IPS DF 19.7 (cell line): ENCODE measurements around the gene GPALPP1.
"Not testable (repeated sequence)": the region's sequence is repeated elsewhere in the genome, so short reads cannot be mapped to it uniquely, and the experiment has no call there.

Source experiments
- DNase-seq: peaks from one replicate; pipeline ENCODE4 v3.0.0-alpha.2; 2013; ENCODE audit warnings: low read depth, low spot score

Gene GPALPP1

GRCh38 chr13:45007225-45007624 is 17.9 kb downstream of the GPALPP1 start:
- DNase-seq = no peak

- DNase-seq = no peak
Observed at GRCh38 chr13:45007823-45008222, 18.5 kb downstream of the GPALPP1 start.

- DNase-seq = no peak
Observed at GRCh38 chr13:45011198-45011597, 21.9 kb downstream of the GPALPP1 start.

GRCh38 chr13:45015300-45015699 is 26.0 kb downstream of the GPALPP1 start:
- DNase-seq = no peak

- no peak for DNase-seq
Observed at GRCh38 chr13:45016792-45017425, 27.6 kb downstream of the GPALPP1 start.

- DNase-seq = not testable (repeated sequence)
Observed at GRCh38 chr13:45019981-45020380, 30.6 kb downstream of the GPALPP1 start.

GRCh38 chr13:45021250-45021649 is 31.9 kb downstream of the GPALPP1 start:
- DNase-seq = no peak

GRCh38 chr13:45024847-45025246 is 35.5 kb downstream of the GPALPP1 start:
- DNase-seq = no peak

- DNase-seq = no peak
Observed at GRCh38 chr13:45034342-45034741, 45.0 kb downstream of the GPALPP1 start.

- no peak for DNase-seq
Observed at GRCh38 chr13:45036206-45036605, 46.9 kb downstream of the GPALPP1 start.

DNA sequence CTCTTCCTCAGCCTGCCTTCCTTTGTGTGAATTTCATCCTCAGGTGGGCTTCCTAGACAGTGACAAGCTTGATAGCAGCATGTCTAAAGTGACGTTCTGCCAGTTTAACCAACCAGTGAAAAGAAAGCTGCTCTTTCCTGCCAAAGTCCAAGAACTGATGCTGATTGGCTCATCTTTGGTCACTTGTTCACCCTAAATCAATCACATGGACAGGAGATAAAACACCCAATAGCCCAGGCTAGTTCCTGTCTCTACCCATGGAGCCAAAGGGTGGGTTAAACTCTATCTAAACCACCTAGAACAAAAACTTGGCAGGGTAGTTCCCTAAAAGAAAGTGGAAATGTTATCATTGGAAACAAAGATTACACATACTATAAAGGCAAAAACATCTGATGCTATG is 50.8 kb downstream of the GPALPP1 start:
- DNase-seq = no peak

DNA sequence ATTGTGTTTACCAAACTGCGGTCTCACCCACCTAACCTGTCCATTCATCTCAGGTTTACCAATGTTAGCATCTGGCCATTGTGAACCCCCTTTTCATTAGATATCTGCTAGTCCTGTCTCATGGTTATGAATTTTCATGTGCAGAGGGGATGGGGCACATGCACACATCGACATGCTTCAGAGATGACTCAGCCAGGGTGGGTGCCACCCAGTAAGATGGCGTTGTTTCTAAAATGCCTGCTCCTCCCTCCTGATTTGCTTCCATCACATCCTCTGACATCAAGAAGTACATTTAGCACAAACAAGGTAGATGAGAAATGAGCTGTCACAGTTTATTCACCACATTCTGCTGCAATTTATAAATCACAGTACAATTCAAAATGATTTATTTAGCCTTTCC is 51.3 kb downstream of the GPALPP1 start:
- DNase-seq = no peak

- no peak for DNase-seq
Observed at GRCh38 chr13:45042539-45042938, 53.2 kb downstream of the GPALPP1 start.

- DNase-seq = no peak
Observed at GRCh38 chr13:45046445-45046844, 57.1 kb downstream of the GPALPP1 start.

DNA sequence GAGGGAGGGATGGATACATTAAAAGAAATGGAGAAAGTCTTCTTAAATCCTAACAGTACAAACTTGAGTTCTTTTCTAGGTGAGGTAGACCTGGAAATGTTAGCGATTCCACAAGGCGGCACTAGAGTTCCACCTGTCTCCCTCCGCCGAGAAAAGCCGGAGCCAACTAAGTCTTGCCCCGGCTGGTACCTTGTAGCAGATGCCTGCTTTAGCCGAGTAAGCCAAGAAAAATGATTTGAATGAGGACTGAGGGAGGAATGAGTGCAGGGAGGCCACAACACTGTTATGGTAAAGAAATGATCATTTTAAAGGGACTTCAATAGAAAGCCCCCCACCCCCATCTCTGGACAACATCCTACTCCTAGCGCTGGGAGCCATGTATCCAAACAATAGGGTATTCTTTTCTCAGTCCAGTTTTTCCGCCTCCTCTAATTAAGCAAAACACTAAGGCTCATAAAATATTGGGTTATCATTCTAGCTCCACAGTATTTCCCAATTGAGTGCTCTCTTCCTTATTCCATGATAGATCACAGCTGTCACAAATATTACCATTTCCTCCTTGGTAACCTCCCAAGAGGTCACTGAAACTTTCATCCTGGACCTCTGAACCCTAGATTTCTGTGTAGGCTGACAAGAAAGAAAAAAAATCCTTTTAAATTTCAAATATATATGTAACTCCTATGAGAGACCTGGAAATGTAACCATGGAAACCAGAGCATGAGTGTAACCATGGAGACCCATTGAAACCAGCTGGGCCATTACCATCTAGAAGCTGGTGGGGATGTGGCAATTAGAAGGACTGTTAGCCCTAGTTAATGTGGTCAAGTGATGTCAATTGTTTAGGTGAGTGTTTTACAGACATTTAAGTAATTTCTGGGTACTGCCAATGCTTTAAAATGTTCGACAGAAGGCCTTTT is 58.3 kb downstream of the GPALPP1 start:
- peak; percentile 33 for DNase-seq

- no peak for DNase-seq
Observed at GRCh38 chr13:45048890-45049407, 59.6 kb downstream of the GPALPP1 start.

- no peak for DNase-seq
Observed at GRCh38 chr13:45049478-45049877, 60.1 kb downstream of the GPALPP1 start.

- DNase-seq = no peak
Observed at GRCh38 chr13:45051315-45051714, 62.0 kb downstream of the GPALPP1 start.

- DNase-seq = no peak
Observed at GRCh38 chr13:45055198-45055901, 66.0 kb downstream of the GPALPP1 start.

- no peak for DNase-seq
Observed at GRCh38 chr13:45055902-45056648, 66.7 kb downstream of the GPALPP1 start.

GRCh38 chr13:45060062-45060461 is 70.7 kb downstream of the GPALPP1 start:
- DNase-seq = no peak
